ENCODE data around the gene ZNF576. TPM values are rescaled to one million over a fixed set of nuclear protein-coding genes. Genes with fewer than 3 reads are reported as not detected.

Gene ZNF576
- total and polyA plus RNA-seq, 2 of the 13 experiments (the other 11 are each of a cell fraction or from before 2014, with no cell fraction given): 7.2 to 9.6 TPM

DNA sequence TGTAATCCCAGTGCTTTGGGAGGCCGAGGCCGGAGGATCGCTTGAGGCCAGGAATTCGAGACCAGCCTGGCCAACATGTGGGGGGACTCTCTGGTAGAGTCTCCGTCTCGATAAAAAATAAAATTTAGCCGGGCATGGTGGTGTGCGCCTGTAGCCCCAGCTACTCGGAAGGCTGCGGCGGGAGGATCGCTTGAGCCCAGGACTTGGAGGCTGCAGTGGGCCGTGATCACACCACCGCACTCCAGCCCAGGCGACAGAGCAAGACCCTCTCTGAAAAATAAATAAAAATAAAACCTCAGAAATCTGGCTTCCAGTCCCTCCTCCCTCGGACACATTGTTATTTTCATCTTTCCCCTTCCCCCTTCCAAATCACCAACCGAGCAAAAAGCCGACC, 793 bp upstream of the ZNF576 start (continued):
- TF ChIP-seq TRAFD1 (CRISPR knock-in tag; IDR thresholded peaks at IDR 0.05; ENCODE audit: borderline replicate concordance): 0 out of 2 replicates have a peak, but pooled peaks have one; percentile 35
- no peak for TF ChIP-seq HNRNPH1 (optimal IDR thresholded peaks at IDR 0.05; ENCODE audit: low read depth, low read length)
- TF ChIP-seq HNF1B (CRISPR knock-in tag; IDR thresholded peaks at IDR 0.05): no peak
- TF ChIP-seq RELA (CRISPR knock-in tag; IDR thresholded peaks at IDR 0.05): no peak
- TF ChIP-seq TRIM24 (CRISPR knock-in tag; IDR thresholded peaks at IDR 0.05): no peak
- no peak for TF ChIP-seq KLF6 (CRISPR knock-in tag; IDR thresholded peaks at IDR 0.05)
- TF ChIP-seq ZFP82 (CRISPR knock-in tag; IDR thresholded peaks at IDR 0.05; ENCODE audit: borderline replicate concordance): no peak
- no peak for TF ChIP-seq CEBPG (CRISPR knock-in tag; IDR thresholded peaks at IDR 0.05)
- 0 out of 2 replicates have a peak, but pooled peaks have one; percentile 5 for TF ChIP-seq ZNF816 (CRISPR knock-in tag; IDR thresholded peaks at IDR 0.05; ENCODE audit: borderline replicate concordance)
- no peak for TF ChIP-seq ZNF484 (CRISPR knock-in tag; IDR thresholded peaks at IDR 0.05; ENCODE audit: borderline replicate concordance, low read depth)
- TF ChIP-seq, protein P1, sequence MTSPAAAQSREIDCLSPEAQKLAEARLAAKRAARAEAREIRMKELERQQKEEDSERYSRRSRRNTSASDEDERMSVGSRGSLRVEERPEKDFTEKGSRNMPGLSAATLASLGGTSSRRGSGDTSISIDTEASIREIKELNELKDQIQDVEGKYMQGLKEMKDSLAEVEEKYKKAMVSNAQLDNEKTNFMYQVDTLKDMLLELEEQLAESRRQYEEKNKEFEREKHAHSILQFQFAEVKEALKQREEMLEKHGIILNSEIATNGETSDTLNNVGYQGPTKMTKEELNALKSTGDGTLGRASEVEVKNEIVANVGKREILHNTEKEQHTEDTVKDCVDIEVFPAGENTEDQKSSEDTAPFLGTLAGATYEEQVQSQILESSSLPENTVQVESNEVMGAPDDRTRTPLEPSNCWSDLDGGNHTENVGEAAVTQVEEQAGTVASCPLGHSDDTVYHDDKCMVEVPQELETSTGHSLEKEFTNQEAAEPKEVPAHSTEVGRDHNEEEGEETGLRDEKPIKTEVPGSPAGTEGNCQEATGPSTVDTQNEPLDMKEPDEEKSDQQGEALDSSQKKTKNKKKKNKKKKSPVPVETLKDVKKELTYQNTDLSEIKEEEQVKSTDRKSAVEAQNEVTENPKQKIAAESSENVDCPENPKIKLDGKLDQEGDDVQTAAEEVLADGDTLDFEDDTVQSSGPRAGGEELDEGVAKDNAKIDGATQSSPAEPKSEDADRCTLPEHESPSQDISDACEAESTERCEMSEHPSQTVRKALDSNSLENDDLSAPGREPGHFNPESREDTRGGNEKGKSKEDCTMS (CRISPR knock-in tag; conservative IDR thresholded peaks at IDR 0.05): no peak
- TF ChIP-seq, protein P2, sequence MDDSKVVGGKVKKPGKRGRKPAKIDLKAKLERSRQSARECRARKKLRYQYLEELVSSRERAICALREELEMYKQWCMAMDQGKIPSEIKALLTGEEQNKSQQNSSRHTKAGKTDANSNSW (CRISPR knock-in tag; IDR thresholded peaks at IDR 0.05; ENCODE audit: borderline replicate concordance): no peak
- TF ChIP-seq ZNF577 (CRISPR knock-in tag; IDR thresholded peaks at IDR 0.05; ENCODE audit: borderline replicate concordance, low read depth): no peak
- no peak for TF ChIP-seq MTF2 (CRISPR knock-in tag; IDR thresholded peaks at IDR 0.05; ENCODE audit: borderline replicate concordance)
- no peak for TF ChIP-seq PHF5A (CRISPR knock-in tag; IDR thresholded peaks at IDR 0.05; ENCODE audit: low read depth, unreplicated experiment)
- 0 out of 2 replicates have a peak, but pooled peaks have one; percentile 1 for TF ChIP-seq ZMAT3 (CRISPR knock-in tag; conservative IDR thresholded peaks at IDR 0.05)
- TF ChIP-seq HIVEP1 (CRISPR knock-in tag; IDR thresholded peaks at IDR 0.05): no peak
- 0 out of 2 replicates have a peak, but pooled peaks have one; percentile 53 for TF ChIP-seq ZNF552 (CRISPR knock-in tag; IDR thresholded peaks at IDR 0.05; ENCODE audit: borderline replicate concordance)
- no peak for TF ChIP-seq AHR (CRISPR knock-in tag; IDR thresholded peaks at IDR 0.05)
- TF ChIP-seq HCFC1 (IDR thresholded peaks at IDR 0.05; ENCODE audit: low read depth, low read length): no peak
- 0 out of 2 replicates have a peak, but pooled peaks have one; percentile 27 for TF ChIP-seq ZBTB43 (CRISPR knock-in tag; conservative IDR thresholded peaks at IDR 0.05)
- TF ChIP-seq, protein P3, sequence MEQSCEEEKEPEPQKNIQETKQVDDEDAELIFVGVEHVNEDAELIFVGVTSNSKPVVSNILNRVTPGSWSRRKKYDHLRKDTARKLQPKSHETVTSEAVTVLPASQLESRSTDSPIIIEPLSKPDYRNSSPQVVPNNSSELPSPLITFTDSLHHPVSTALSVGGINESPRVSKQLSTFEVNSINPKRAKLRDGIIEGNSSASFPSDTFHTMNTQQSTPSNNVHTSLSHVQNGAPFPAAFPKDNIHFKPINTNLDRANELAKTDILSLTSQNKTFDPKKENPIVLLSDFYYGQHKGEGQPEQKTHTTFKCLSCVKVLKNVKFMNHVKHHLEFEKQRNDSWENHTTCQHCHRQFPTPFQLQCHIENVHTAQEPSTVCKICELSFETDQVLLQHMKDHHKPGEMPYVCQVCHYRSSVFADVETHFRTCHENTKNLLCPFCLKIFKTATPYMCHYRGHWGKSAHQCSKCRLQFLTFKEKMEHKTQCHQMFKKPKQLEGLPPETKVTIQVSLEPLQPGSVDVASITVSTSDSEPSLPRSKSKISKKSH (CRISPR knock-in tag; IDR thresholded peaks at IDR 0.05; ENCODE audit: borderline replicate concordance): 0 out of 2 replicates have a peak, but pooled peaks have one; percentile 5
